ENCODE measurements around the gene CDH12.

DNA sequence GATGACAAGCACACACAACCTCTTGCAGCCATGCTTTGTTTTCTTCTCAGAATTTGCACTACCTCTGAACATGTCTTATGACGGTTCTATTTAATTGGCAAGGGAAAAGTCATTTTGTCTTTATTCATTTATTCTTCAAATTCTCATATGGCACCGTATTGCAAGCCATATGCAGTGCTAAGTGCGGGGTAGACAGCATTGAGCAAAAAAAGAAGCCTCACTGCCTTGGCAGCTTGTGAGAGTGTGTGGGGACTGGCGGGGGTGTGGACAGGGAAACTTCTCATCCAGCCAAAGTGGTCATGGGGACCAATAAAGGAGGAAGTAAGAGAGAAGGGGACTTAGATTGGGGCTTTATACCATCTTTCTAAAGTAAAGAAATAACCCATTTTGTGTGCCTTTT, 160.0 kb downstream of the CDH12 start:
- TF ChIP-seq, protein P1, sequence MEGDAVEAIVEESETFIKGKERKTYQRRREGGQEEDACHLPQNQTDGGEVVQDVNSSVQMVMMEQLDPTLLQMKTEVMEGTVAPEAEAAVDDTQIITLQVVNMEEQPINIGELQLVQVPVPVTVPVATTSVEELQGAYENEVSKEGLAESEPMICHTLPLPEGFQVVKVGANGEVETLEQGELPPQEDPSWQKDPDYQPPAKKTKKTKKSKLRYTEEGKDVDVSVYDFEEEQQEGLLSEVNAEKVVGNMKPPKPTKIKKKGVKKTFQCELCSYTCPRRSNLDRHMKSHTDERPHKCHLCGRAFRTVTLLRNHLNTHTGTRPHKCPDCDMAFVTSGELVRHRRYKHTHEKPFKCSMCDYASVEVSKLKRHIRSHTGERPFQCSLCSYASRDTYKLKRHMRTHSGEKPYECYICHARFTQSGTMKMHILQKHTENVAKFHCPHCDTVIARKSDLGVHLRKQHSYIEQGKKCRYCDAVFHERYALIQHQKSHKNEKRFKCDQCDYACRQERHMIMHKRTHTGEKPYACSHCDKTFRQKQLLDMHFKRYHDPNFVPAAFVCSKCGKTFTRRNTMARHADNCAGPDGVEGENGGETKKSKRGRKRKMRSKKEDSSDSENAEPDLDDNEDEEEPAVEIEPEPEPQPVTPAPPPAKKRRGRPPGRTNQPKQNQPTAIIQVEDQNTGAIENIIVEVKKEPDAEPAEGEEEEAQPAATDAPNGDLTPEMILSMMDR (IDR thresholded peaks at IDR 0.05) = no peak
- TF ChIP-seq POLR2A (IDR thresholded peaks at IDR 0.05) (no peak), POLR2AphosphoS5 (IDR thresholded peaks at IDR 0.05) (no peak)
